HFF-Myc (cell line): ENCODE results near the gene TRIM65.
"Not testable (repeated sequence)": the region's sequence is repeated elsewhere in the genome, so short reads cannot be mapped to it uniquely, and the experiment has no call there.

Source experiments
- DNase-seq: peaks from one replicate; pipeline ENCODE4 v3.0.0-alpha.2; 2011; ENCODE audit warnings: low read depth; ENCODE audit errors: extremely low read depth
- H3K4me3 ChIP-seq: replicated peaks from 2 replicates; pipeline ENCODE4 v1.5.1; 2011; ENCODE audit warnings: low read depth, mild to moderate bottlenecking, control low read depth, low read length
- TF ChIP-seq, protein P1 (sequence below): IDR thresholded peaks from 2 replicates; pipeline ENCODE4 v1.5.1; 2012; ENCODE audit warnings: mild to moderate bottlenecking, low read depth, low read length, control low read depth; ENCODE audit errors: missing control alignments

Gene TRIM65

DNA sequence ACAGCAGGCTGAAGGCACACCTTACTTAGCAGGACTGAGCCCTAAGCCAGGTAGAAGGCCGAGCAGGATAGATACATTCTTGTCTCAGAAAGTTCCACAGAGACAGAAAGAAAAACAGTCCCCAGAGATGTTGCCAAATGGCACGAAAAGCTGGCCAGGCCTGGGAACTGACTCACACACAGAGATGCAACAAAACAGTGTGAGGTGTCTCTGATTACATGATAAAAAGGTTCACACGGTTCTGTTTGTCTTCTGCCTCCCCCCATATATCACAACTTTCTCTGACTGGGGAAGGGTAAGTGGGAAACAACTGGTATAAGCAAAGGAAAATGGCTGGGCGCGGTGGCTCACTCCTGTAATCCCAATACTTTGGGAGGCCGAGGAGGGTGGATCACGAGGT is 43.3 kb downstream of the TRIM65 start:
- no peak overlapping the region for H3K4me3 ChIP-seq
- TF ChIP-seq, protein P1, sequence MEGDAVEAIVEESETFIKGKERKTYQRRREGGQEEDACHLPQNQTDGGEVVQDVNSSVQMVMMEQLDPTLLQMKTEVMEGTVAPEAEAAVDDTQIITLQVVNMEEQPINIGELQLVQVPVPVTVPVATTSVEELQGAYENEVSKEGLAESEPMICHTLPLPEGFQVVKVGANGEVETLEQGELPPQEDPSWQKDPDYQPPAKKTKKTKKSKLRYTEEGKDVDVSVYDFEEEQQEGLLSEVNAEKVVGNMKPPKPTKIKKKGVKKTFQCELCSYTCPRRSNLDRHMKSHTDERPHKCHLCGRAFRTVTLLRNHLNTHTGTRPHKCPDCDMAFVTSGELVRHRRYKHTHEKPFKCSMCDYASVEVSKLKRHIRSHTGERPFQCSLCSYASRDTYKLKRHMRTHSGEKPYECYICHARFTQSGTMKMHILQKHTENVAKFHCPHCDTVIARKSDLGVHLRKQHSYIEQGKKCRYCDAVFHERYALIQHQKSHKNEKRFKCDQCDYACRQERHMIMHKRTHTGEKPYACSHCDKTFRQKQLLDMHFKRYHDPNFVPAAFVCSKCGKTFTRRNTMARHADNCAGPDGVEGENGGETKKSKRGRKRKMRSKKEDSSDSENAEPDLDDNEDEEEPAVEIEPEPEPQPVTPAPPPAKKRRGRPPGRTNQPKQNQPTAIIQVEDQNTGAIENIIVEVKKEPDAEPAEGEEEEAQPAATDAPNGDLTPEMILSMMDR, result no peak
- no peak for DNase-seq

DNA sequence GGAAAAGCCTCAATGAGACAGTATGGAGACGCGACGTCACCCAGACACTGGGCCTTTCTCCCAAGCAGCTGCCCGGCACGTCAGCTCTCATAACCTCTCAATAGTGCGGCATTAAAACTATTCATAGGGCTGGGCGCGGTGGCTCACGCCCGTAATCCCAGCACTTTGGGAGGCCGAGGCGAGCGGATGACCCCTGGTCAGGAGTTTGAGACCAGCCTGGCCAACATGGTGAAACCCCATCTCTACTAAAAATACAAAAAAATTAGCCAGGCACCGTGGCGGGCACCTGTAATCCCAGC is 45.1 kb downstream of the TRIM65 start:
- DNase-seq, H3K4me3 ChIP-seq: not testable (repeated sequence)

DNA sequence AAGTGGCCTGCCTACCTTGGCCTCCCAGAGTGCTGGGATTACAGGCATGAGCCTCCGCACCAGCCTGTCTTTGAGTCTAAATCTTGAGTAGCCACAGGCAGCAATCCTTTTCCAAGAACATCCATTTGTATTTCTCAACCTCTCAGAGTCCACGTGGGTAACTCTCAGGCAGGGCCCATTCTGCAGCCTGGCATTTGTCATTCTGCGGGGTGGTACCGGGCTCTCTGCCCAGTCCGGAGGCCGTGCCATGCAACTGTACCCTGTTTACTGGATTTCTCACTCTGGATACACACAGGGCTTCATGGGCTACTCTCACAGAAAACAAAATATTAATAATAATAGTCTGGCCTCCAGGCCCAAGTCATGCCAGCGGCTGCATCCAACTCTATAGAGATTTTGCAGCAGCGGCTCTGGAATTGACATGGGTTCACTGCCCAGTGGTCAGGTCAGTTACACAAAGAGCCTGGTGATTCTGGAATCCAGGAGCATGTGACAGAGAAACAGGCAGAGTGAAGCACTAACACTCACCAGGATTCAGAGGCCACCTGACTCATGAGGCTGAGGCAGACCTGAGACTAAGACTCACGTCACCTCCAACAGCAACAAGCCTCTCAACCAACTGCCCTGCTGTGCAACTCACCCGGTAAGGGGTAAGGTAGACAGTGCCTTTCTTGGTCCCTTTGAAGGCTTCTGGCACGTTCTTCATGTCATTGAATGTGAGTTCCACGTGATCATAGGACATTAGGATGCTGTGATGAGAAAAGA is 45.6 kb downstream of the TRIM65 start:
- DNase-seq, result no peak
- no peak overlapping the region for H3K4me3 ChIP-seq
- TF ChIP-seq, protein P1, result no peak

DNA sequence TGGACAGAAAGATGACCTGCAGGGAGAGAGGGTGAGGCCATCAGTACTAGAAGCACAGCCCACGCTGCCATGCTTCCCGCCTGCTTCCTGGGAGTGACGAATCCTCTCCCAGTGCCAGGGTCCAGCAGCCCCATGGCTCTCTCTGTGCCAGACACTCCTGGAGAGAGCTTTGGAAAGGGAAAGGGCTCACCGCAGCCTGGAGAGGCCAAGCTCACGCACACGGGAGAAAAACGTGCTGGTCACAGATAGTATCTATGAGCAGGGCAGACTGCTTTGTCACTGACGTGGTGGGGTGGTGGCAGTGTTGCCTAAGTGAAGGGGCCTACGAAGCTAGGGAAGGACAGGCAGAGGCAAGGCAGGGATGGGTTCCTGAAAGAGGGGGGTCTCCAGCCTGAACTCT is 47.0 kb downstream of the TRIM65 start:
- no peak for DNase-seq
- TF ChIP-seq, protein P1, result no peak
- no peak overlapping the region for H3K4me3 ChIP-seq

DNA sequence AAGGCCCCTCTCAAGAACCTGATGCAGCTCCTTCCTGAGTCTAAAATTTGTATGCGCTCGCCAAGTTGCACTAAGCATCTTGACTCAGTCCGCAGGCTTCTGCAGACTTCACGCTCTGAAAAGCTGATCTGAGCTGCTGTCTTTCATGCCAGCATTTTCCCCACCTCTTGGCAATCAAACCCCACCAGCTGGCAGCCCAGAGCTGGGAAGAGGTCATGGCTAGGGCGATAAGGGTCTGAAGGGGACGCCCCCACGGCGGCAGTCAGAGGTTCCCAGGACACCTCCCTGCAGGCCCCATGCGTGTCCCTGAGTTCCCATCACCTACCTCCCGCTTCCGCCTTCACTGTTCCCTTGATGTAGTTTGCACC is 47.5 kb downstream of the TRIM65 start:
- no peak overlapping the region for H3K4me3 ChIP-seq
- DNase-seq, result no peak
- TF ChIP-seq, protein P1, result no peak

DNA sequence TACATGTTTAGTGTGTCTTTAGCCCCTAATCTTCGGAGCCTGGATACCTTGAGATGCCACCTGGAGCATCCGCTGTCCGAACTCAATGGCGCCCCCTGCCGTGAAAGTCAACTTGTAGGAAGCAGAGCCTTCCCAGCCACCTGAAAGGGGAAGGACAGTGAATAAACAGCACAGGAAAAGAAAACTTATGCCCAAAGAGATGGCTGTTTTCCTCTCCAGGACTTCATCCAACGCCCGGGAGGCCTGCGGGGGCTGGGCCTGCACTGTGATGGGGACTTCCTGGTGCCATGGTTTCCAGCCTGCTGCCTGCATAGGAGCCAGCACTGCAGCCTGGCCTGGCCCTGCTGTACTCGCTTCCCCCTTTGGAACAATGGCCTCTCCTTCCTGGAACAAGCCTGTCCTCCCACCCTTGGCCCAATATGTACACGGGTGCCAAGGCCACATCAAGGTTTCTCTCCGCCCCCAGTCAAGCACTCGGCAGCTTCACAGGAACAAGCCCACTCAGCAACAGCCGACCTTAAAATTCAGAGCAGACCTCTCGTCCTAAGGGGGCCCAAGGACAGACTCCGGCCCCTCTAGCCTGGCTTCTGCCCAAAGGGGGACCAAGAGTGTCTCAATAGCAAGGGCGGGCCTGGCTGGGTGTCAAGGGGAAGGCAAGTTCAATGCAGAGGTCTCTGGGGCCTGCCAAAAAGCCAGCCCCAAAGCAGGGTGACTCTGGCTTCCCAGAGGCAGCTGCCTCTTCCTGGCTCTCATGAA is 48.0 kb downstream of the TRIM65 start:
- H3K4me3 ChIP-seq, result no peak overlapping the region
- DNase-seq, result no peak
- TF ChIP-seq, protein P1, result peak; percentile 78

DNA sequence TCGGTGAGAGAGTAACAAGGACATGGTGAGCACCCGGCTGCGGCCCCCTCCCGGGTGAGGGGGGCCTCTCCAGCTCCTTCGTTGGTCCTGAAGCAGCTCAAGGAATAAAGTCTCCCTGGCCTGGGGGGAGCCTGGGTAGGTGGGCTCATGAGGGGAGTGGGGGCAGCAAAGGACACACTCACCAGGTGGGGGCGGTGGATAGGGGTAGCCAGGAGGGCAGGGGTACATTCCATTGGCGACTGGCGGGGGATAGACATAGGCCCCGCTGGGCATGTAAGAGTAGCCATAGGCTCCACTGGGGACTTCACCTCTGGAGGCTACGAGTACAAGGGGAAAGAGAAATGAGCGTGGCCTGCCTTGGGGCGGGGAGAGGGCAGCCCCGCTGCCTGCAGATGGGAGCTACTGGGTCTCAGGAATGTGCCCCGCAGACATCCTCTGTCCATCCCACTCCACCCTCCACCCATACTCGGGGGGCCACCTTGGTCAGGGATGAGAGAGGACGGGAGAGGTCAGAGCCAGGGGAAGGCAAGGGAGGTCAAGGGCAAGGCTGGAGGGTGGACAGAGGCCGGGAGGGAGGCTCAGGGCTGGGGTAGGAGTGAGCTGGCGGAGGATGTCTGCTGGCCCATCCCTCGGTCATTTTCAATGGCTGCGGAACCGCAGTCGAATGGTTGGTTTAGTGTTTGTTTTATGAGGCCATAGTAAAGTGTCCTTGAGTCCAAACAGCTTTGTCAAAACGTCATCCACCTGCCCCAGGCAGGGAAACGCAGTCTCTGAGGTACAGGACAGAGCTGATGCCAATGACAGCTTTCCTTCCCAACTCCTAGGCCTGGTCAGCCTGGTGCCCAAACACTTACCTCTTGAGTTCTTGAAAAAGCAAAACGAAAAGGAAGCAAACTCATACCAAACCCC is 48.9 kb downstream of the TRIM65 start:
- H3K4me3 ChIP-seq, result no peak overlapping the region
- TF ChIP-seq, protein P1, result no peak
- DNase-seq, result no peak
